ENCODE data around the gene LIMA1. TPM values are rescaled to one million over a fixed set of nuclear protein-coding genes. Genes with fewer than 3 reads are reported as not detected.
"Not testable (repeated sequence)": the region's sequence is repeated elsewhere in the genome, so short reads cannot be mapped to it uniquely, and the experiment has no call there.

Gene LIMA1
- total and polyA plus RNA-seq, 5 donors from 2014 or later = 14.3 to 19.3 (median 18.6) TPM

GRCh38 chr12:50285253-50285652 lies 1.9 kb upstream of the LIMA1 start:
- H3K27ac Mint-ChIP-seq = no peak overlapping the region
- peaks cover 16% of the 10 kb centered on the region for H3K27me3 Mint-ChIP-seq
- Histone ChIP-seq H3K27ac (ENCODE audit: insufficient read depth, low read length, poor library complexity, severe bottlenecking) (no peak overlapping the region), H3K9me3 (ENCODE audit: control insufficient read depth in 2 of 2, low read length in 2 of 2) (no peaks in the 10 kb centered on the region), H3K4me1 (ENCODE audit: control insufficient read depth, insufficient read depth, low read length, poor library complexity, severe bottlenecking) (peaks cover 20% of the 10 kb centered on the region), H3K27me3 (ENCODE audit: control insufficient read depth, insufficient read depth, low read length) (no peaks in the 10 kb centered on the region), H3K4me3 (ENCODE audit: low read depth, low read length) (no peak overlapping the region), H3K36me3 (ENCODE audit: control insufficient read depth, insufficient read depth, low read length) (no peaks in the 10 kb centered on the region)
- peak overlapping the region in 3 of 4 donors; percentile 17 to 66 (median 54) for H3K4me3 Mint-ChIP-seq
- no peak for DNase-seq
- H3K4me1 Mint-ChIP-seq = peaks cover 5 to 29% (median 15%) of the 10 kb centered on the region in 4 donors
- H3K36me3 Mint-ChIP-seq = no peaks in the 10 kb centered on the region
- no peak for ATAC-seq (ENCODE audit: low read depth in 2 of 2)
- peaks cover 0 to 3% (median 0%) of the 10 kb centered on the region in 7 donors for H3K9me3 Mint-ChIP-seq

- H3K4me3 Mint-ChIP-seq = peak overlapping the region; percentile 59 to 93 (median 89)
- H3K27me3 Mint-ChIP-seq = peaks cover 24% of the 10 kb centered on the region
- ATAC-seq (ENCODE audit: low read depth in 2 of 2) = peak; percentile 7 to 19
- no peaks in the 10 kb centered on the region for H3K36me3 ChIP-seq (ENCODE audit: control insufficient read depth, insufficient read depth, low read length)
- peak overlapping the region; percentile 80 for H3K4me3 ChIP-seq (ENCODE audit: low read depth, low read length)
- no peaks in the 10 kb centered on the region for H3K27me3 ChIP-seq (ENCODE audit: control insufficient read depth, insufficient read depth, low read length)
- no peaks in the 10 kb centered on the region for H3K36me3 Mint-ChIP-seq
- H3K27ac ChIP-seq (ENCODE audit: insufficient read depth, low read length, poor library complexity, severe bottlenecking) = no peak overlapping the region
- no peaks in the 10 kb centered on the region for H3K9me3 ChIP-seq (ENCODE audit: control insufficient read depth in 2 of 2, low read length in 2 of 2)
- H3K4me1 ChIP-seq (ENCODE audit: control insufficient read depth, insufficient read depth, low read length, poor library complexity, severe bottlenecking) = peaks cover 20% of the 10 kb centered on the region
- H3K9me3 Mint-ChIP-seq = peaks cover 0 to 3% (median 0%) of the 10 kb centered on the region in 7 donors
- peak in 1 of 3 donors; percentile 6 for DNase-seq
- peak overlapping the region; percentile 60 to 91 (median 84) for H3K27ac Mint-ChIP-seq
- peaks cover 5 to 29% (median 14%) of the 10 kb centered on the region in 4 donors for H3K4me1 Mint-ChIP-seq
Observed at GRCh38 chr12:50282721-50283228, 545 bp downstream of the LIMA1 start.

- Histone ChIP-seq H3K27me3 (ENCODE audit: control insufficient read depth, insufficient read depth, low read length) (no peaks in the 10 kb centered on the region), H3K9me3 (ENCODE audit: control insufficient read depth in 2 of 2, low read length in 2 of 2) (no peaks in the 10 kb centered on the region), H3K4me1 (ENCODE audit: control insufficient read depth, insufficient read depth, low read length, poor library complexity, severe bottlenecking) (peaks cover 19% of the 10 kb centered on the region), H3K4me3 (ENCODE audit: low read depth, low read length) (no peak overlapping the region), H3K27ac (ENCODE audit: insufficient read depth, low read length, poor library complexity, severe bottlenecking) (no peak overlapping the region), H3K36me3 (ENCODE audit: control insufficient read depth, insufficient read depth, low read length) (no peaks in the 10 kb centered on the region)
- Mint-ChIP-seq H3K27me3 (peaks cover 32% of the 10 kb centered on the region), H3K36me3 (no peaks in the 10 kb centered on the region), H3K9me3 (peaks cover 0 to 1% (median 0%) of the 10 kb centered on the region in 7 donors), H3K4me3 (peak overlapping the region in 1 of 4 donors; percentile 22), H3K4me1 (peaks cover 5 to 22% (median 11%) of the 10 kb centered on the region in 4 donors), H3K27ac (no peak overlapping the region)
- ATAC-seq (ENCODE audit: low read depth in 2 of 2) (no peak), DNase-seq (no peak)
Observed at GRCh38 chr12:50279501-50279900, 3.8 kb downstream of the LIMA1 start.

GRCh38 chr12:50276912-50277671 lies 6.2 kb downstream of the LIMA1 start:
- Histone ChIP-seq H3K9me3 (ENCODE audit: control insufficient read depth in 2 of 2, low read length in 2 of 2) (no peaks in the 10 kb centered on the region), H3K4me3 (ENCODE audit: low read depth, low read length) (no peak overlapping the region), H3K4me1 (ENCODE audit: control insufficient read depth, insufficient read depth, low read length, poor library complexity, severe bottlenecking) (no peaks in the 10 kb centered on the region), H3K27me3 (ENCODE audit: control insufficient read depth, insufficient read depth, low read length) (no peaks in the 10 kb centered on the region), H3K36me3 (ENCODE audit: control insufficient read depth, insufficient read depth, low read length) (no peaks in the 10 kb centered on the region), H3K27ac (ENCODE audit: insufficient read depth, low read length, poor library complexity, severe bottlenecking) (no peak overlapping the region)
- no peak for ATAC-seq (ENCODE audit: low read depth in 2 of 2)
- Mint-ChIP-seq H3K4me1 (peaks cover 0 to 7% (median 5%) of the 10 kb centered on the region in 4 donors), H3K4me3 (no peak overlapping the region), H3K27ac (no peak overlapping the region), H3K27me3 (peaks cover 30% of the 10 kb centered on the region), H3K9me3 (no peaks in the 10 kb centered on the region), H3K36me3 (no peaks in the 10 kb centered on the region)
- DNase-seq = no peak

- Mint-ChIP-seq H3K4me1 (peaks cover 0 to 7% (median 2%) of the 10 kb centered on the region in 4 donors), H3K27me3 (peaks cover 20% of the 10 kb centered on the region), H3K9me3 (no peaks in the 10 kb centered on the region), H3K36me3 (no peaks in the 10 kb centered on the region), H3K4me3 (no peak overlapping the region), H3K27ac (peak overlapping the region in 2 of 3 donors; percentile 85)
- ATAC-seq (ENCODE audit: low read depth in 2 of 2) (no peak), DNase-seq (no peak)
- no peaks in the 10 kb centered on the region for H3K27me3 ChIP-seq (ENCODE audit: control insufficient read depth, insufficient read depth, low read length)
- H3K9me3 ChIP-seq (ENCODE audit: control insufficient read depth in 2 of 2, low read length in 2 of 2) = no peaks in the 10 kb centered on the region
- H3K27ac ChIP-seq (ENCODE audit: insufficient read depth, low read length, poor library complexity, severe bottlenecking) = no peak overlapping the region
- H3K36me3 ChIP-seq (ENCODE audit: control insufficient read depth, insufficient read depth, low read length) = no peaks in the 10 kb centered on the region
- no peak overlapping the region for H3K4me3 ChIP-seq (ENCODE audit: low read depth, low read length)
- no peaks in the 10 kb centered on the region for H3K4me1 ChIP-seq (ENCODE audit: control insufficient read depth, insufficient read depth, low read length, poor library complexity, severe bottlenecking)
Observed at GRCh38 chr12:50276068-50276467, 7.3 kb downstream of the LIMA1 start.

GRCh38 chr12:50275556-50275955 lies 7.8 kb downstream of the LIMA1 start:
- DNase-seq (peak in 1 of 3 donors; percentile 34), ATAC-seq (ENCODE audit: low read depth in 2 of 2) (no peak)
- H3K4me1 Mint-ChIP-seq = peaks cover 0 to 7% (median 2%) of the 10 kb centered on the region in 4 donors
- Histone ChIP-seq H3K4me3 (ENCODE audit: low read depth, low read length) (no peak overlapping the region), H3K4me1 (ENCODE audit: control insufficient read depth, insufficient read depth, low read length, poor library complexity, severe bottlenecking) (no peaks in the 10 kb centered on the region), H3K9me3 (ENCODE audit: control insufficient read depth in 2 of 2, low read length in 2 of 2) (no peaks in the 10 kb centered on the region), H3K36me3 (ENCODE audit: control insufficient read depth, insufficient read depth, low read length) (no peaks in the 10 kb centered on the region), H3K27ac (ENCODE audit: insufficient read depth, low read length, poor library complexity, severe bottlenecking) (no peak overlapping the region), H3K27me3 (ENCODE audit: control insufficient read depth, insufficient read depth, low read length) (no peaks in the 10 kb centered on the region)
- no peaks in the 10 kb centered on the region for H3K36me3 Mint-ChIP-seq
- H3K27ac Mint-ChIP-seq = peak overlapping the region; percentile 60 to 85 (median 85)
- H3K27me3 Mint-ChIP-seq = peaks cover 19% of the 10 kb centered on the region
- no peaks in the 10 kb centered on the region for H3K9me3 Mint-ChIP-seq
- H3K4me3 Mint-ChIP-seq = no peak overlapping the region

- Mint-ChIP-seq H3K27me3 (peaks cover 15% of the 10 kb centered on the region), H3K27ac (peak overlapping the region in 1 of 3 donors; percentile 85)
- not testable (repeated sequence) for H3K36me3 ChIP-seq (ENCODE audit: control insufficient read depth, insufficient read depth, low read length); H3K36me3 Mint-ChIP-seq; H3K9me3 Mint-ChIP-seq; H3K4me3 ChIP-seq (ENCODE audit: low read depth, low read length); DNase-seq; H3K4me1 Mint-ChIP-seq; ATAC-seq (ENCODE audit: low read depth in 2 of 2); H3K4me3 Mint-ChIP-seq; H3K27me3 ChIP-seq (ENCODE audit: control insufficient read depth, insufficient read depth, low read length); H3K9me3 ChIP-seq (ENCODE audit: control insufficient read depth in 2 of 2, low read length in 2 of 2); H3K4me1 ChIP-seq (ENCODE audit: control insufficient read depth, insufficient read depth, low read length, poor library complexity, severe bottlenecking); H3K27ac ChIP-seq (ENCODE audit: insufficient read depth, low read length, poor library complexity, severe bottlenecking)
Observed at GRCh38 chr12:50275127-50275526, 8.2 kb downstream of the LIMA1 start.

Measured in CD4-positive, CD25-positive, alpha-beta regulatory T cell (primary cell).